ENCODE measurements around the gene RIPOR3. TPM values are rescaled to one million over a fixed set of nuclear protein-coding genes. Genes with fewer than 3 reads are reported as not detected.
"Not testable (repeated sequence)": the region's sequence is repeated elsewhere in the genome, so short reads cannot be mapped to it uniquely, and the experiment has no call there.

Gene RIPOR3
- total RNA-seq, 6 donors from 2014 or later = 2.1 to 36.7 (median 5.1) TPM

- Histone ChIP-seq H3K27ac (no peak overlapping the region), H3K36me3 (peaks cover 0 to 18% (median 0%) of the 10 kb centered on the region in 4 donors), H3K27me3 (no peaks in the 10 kb centered on the region), H3K9me3 (no peaks in the 10 kb centered on the region), H3K4me3 (no peak overlapping the region), H3K4me1 (no peaks in the 10 kb centered on the region)
- ATAC-seq (ENCODE audit: low FRiP score in 2 of 2) (no peak), DNase-seq (no peak)
- no peak for TF ChIP-seq POLR2A (IDR thresholded peaks at IDR 0.05)
- TF ChIP-seq CTCF (IDR thresholded peaks at IDR 0.05) = no peak
- TF ChIP-seq EP300 (IDR thresholded peaks at IDR 0.05) = no peak
- no peak for TF ChIP-seq POLR2AphosphoS5 (IDR thresholded peaks at IDR 0.05)
- WGBS, 2 donors = 92 to 95% methylated on average over 12 of the region's 12 CpGs
These were observed 86.9 kb downstream of the RIPOR3 start for GRCh38 chr20:50604451-50604850.

- TF ChIP-seq POLR2A (IDR thresholded peaks at IDR 0.05) (no peak), POLR2AphosphoS5 (IDR thresholded peaks at IDR 0.05) (no peak), EP300 (IDR thresholded peaks at IDR 0.05) (no peak), CTCF (IDR thresholded peaks at IDR 0.05) (no peak)
- Histone ChIP-seq H3K27ac (no peak overlapping the region), H3K4me1 (no peaks in the 10 kb centered on the region), H3K4me3 (no peak overlapping the region), H3K27me3 (no peaks in the 10 kb centered on the region), H3K9me3 (no peaks in the 10 kb centered on the region), H3K36me3 (peaks cover 0 to 10% (median 0%) of the 10 kb centered on the region in 4 donors)
- DNase-seq (no peak), ATAC-seq (ENCODE audit: low FRiP score in 2 of 2) (no peak)
- 90 to 93% methylated on average over 4 to 15 of the region's 15 CpGs for WGBS, 2 donors
These were observed 88.8 kb downstream of the RIPOR3 start for GRCh38 chr20:50602432-50603088.

- Histone ChIP-seq H3K36me3 (peaks cover 0 to 10% (median 0%) of the 10 kb centered on the region in 4 donors), H3K9me3 (no peaks in the 10 kb centered on the region), H3K27me3 (no peaks in the 10 kb centered on the region), H3K27ac (no peak overlapping the region), H3K4me3 (no peak overlapping the region), H3K4me1 (peaks cover 0 to 2% (median 0%) of the 10 kb centered on the region in 4 donors)
- ATAC-seq (ENCODE audit: low FRiP score in 2 of 2) = no peak
- TF ChIP-seq POLR2A (IDR thresholded peaks at IDR 0.05) (no peak), POLR2AphosphoS5 (IDR thresholded peaks at IDR 0.05) (no peak), EP300 (IDR thresholded peaks at IDR 0.05) (no peak), CTCF (IDR thresholded peaks at IDR 0.05) (no peak)
- peak in 1 of 2 donors; percentile 82 for DNase-seq
- WGBS, 2 donors = 71 to 73% methylated on average over 9 of the region's 33 CpGs
These were observed 89.6 kb downstream of the RIPOR3 start for GRCh38 chr20:50601511-50602431.

GRCh38 chr20:50600281-50600895 lies 91.0 kb downstream of the RIPOR3 start:
- no peaks in the 10 kb centered on the region for H3K9me3 ChIP-seq
- H3K4me3 ChIP-seq = no peak overlapping the region
- peaks cover 0 to 13% (median 9%) of the 10 kb centered on the region in 4 donors for H3K4me1 ChIP-seq
- TF ChIP-seq EP300 (IDR thresholded peaks at IDR 0.05) = no peak
- no peak for TF ChIP-seq POLR2AphosphoS5 (IDR thresholded peaks at IDR 0.05)
- TF ChIP-seq POLR2A (IDR thresholded peaks at IDR 0.05) = no peak
- no peak for TF ChIP-seq CTCF (IDR thresholded peaks at IDR 0.05)
- DNase-seq = no peak
- no peak overlapping the region for H3K27ac ChIP-seq
- 79 to 84% methylated on average over 12 of the region's 12 CpGs for WGBS, 2 donors
- H3K36me3 ChIP-seq = peaks cover 0 to 10% (median 0%) of the 10 kb centered on the region in 4 donors
- H3K27me3 ChIP-seq = no peaks in the 10 kb centered on the region
- no peak for ATAC-seq (ENCODE audit: low FRiP score in 2 of 2)

- WGBS, 2 donors = 92 to 95% methylated on average over 5 of the region's 5 CpGs
- not testable (repeated sequence) for H3K36me3 ChIP-seq; H3K9me3 ChIP-seq; DNase-seq; H3K27ac ChIP-seq; H3K27me3 ChIP-seq; H3K4me3 ChIP-seq; ATAC-seq (ENCODE audit: low FRiP score in 2 of 2)
- peaks cover 6 to 24% (median 10%) of the 10 kb centered on the region in 4 donors for H3K4me1 ChIP-seq
These were observed 92.6 kb downstream of the RIPOR3 start for GRCh38 chr20:50598768-50599167.
